Measurements from ENCODE around the gene CYTH1. TPM values are rescaled to one million over a fixed set of nuclear protein-coding genes. Genes with fewer than 3 reads are reported as not detected.

Gene CYTH1
- total and polyA plus RNA-seq, 2 experiments from 2014 or later, result 10.4 to 11.7 TPM

- Histone ChIP-seq H4K20me1 (ENCODE audit: insufficient read depth) (no peaks in the 10 kb centered on the region), H3K36me3 (ENCODE audit: low read depth) (peaks cover 45% of the 10 kb centered on the region), H3K27ac (peak overlapping the region; percentile 44), H3K27me3 (replicated peaks; ENCODE audit: insufficient read depth) (no peaks in the 10 kb centered on the region), H3K79me2 (ENCODE audit: insufficient read depth) (peaks cover 80% of the 10 kb centered on the region), H2AFZ (no peak overlapping the region), H3K9me2 (ENCODE audit: insufficient read depth) (no peaks in the 10 kb centered on the region), H3K4me1 (ENCODE audit: insufficient read depth) (peaks cover 20% of the 10 kb centered on the region), H3K4me2 (ENCODE audit: unreplicated experiment) (no peak overlapping the region), H3K9ac (peak overlapping the region; percentile 15; the same call in 1 of the 2 replicates), H3K9me3 (ENCODE audit: low read depth) (no peaks in the 10 kb centered on the region), H3K4me3 (no peak overlapping the region), H3F3A (ENCODE audit: insufficient read depth) (peaks cover 25% of the 10 kb centered on the region)
- TF ChIP-seq EZH2phosphoT487 (IDR thresholded peaks at IDR 0.05; ENCODE audit: insufficient read depth, low read depth) (no peak), EZH2 (IDR thresholded peaks at IDR 0.05; ENCODE audit: insufficient read depth, poor library complexity, severe bottlenecking) (no peak)
- DNase-seq, result peak; percentile 30
- in situ Hi-C loops (cut with MboI), result no loop called here
- WGBS, 2 experiments (ENCODE audit: low coverage in 1 of 2, low lambda C conversion rate in 2 of 2, missing lambda C conversion rate in 2 of 2), result 87 to 89% methylated on average over 5 of the region's 5 CpGs
Measured at GRCh38 chr17:78826421-78826820, 44.3 kb upstream of the CYTH1 start.

DNA sequence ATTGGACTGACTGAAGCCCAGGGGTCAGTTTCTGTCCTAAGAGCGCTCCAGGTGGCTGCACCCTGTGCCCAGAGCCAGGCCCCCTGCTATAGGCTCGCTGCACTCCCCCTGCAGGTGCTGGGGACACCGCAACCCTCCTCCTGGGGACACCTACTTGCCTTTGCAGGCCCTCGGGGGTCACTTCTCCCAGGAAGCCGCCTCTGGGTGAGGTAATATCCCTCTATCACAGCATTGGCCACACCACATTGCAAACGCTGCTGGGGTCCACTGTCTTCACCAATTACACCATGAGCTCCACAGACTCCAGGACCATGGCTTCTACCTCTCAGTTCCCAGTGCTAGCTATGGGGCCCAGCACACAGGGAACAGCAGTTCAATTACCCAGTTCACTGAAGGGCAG, 43.6 kb upstream of the CYTH1 start:
- H3F3A ChIP-seq (ENCODE audit: insufficient read depth), result peaks cover 25% of the 10 kb centered on the region
- no peaks in the 10 kb centered on the region for H3K27me3 ChIP-seq (replicated peaks; ENCODE audit: insufficient read depth)
- no peaks in the 10 kb centered on the region for H4K20me1 ChIP-seq (ENCODE audit: insufficient read depth)
- no peak overlapping the region for H3K4me2 ChIP-seq (ENCODE audit: unreplicated experiment)
- DNase-seq, result no peak
- H3K9me2 ChIP-seq (ENCODE audit: insufficient read depth), result no peaks in the 10 kb centered on the region
- in situ Hi-C loops (cut with MboI), result no loop called here
- H3K79me2 ChIP-seq (ENCODE audit: insufficient read depth), result peaks cover 73% of the 10 kb centered on the region
- H3K36me3 ChIP-seq (ENCODE audit: low read depth), result peaks cover 44% of the 10 kb centered on the region
- no peak for TF ChIP-seq EZH2phosphoT487 (IDR thresholded peaks at IDR 0.05; ENCODE audit: insufficient read depth, low read depth)
- TF ChIP-seq EZH2 (IDR thresholded peaks at IDR 0.05; ENCODE audit: insufficient read depth, poor library complexity, severe bottlenecking), result no peak
- no peak overlapping the region for H3K4me3 ChIP-seq
- H3K4me1 ChIP-seq (ENCODE audit: insufficient read depth), result peaks cover 20% of the 10 kb centered on the region
- peak overlapping the region; percentile 44 for H3K27ac ChIP-seq
- WGBS, 2 experiments (ENCODE audit: low coverage in 1 of 2, low lambda C conversion rate in 2 of 2, missing lambda C conversion rate in 2 of 2), result 96 to 99% methylated on average over 6 of the region's 6 CpGs
- no peak overlapping the region for H3K9ac ChIP-seq
- no peak overlapping the region for H2AFZ ChIP-seq
- no peaks in the 10 kb centered on the region for H3K9me3 ChIP-seq (ENCODE audit: low read depth)

DNA sequence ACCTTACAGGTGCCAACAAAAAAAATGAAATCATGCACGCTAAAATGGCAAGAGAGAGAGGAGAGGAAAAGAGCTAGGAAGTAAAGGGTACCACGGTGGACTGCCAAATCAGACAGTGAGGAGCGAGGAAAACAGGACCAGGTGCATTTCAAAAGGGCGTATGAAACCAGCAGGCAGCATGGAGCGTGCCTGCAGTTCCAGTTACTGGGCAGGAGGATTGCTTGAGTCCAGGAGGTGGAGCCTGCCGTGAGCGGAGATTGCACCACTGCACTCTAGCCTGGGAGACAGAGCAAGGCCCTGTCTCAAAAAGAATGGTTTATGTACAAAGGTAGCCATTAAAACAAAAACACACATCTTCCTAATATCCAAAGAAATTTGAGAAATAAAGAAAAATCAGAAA, 42.2 kb upstream of the CYTH1 start:
- Histone ChIP-seq H3K4me1 (ENCODE audit: insufficient read depth) (peaks cover 20% of the 10 kb centered on the region), H3K9me2 (ENCODE audit: insufficient read depth) (no peaks in the 10 kb centered on the region), H3K4me3 (no peak overlapping the region), H3K79me2 (ENCODE audit: insufficient read depth) (peaks cover 62% of the 10 kb centered on the region), H3K27ac (peak overlapping the region; percentile 83; the same call in 1 of the 2 replicates), H3K4me2 (ENCODE audit: unreplicated experiment) (no peak overlapping the region), H3K36me3 (ENCODE audit: low read depth) (peaks cover 41% of the 10 kb centered on the region), H2AFZ (no peak overlapping the region), H3K9me3 (ENCODE audit: low read depth) (no peaks in the 10 kb centered on the region), H3K27me3 (replicated peaks; ENCODE audit: insufficient read depth) (no peaks in the 10 kb centered on the region), H4K20me1 (ENCODE audit: insufficient read depth) (no peaks in the 10 kb centered on the region), H3K9ac (no peak overlapping the region), H3F3A (ENCODE audit: insufficient read depth) (peaks cover 25% of the 10 kb centered on the region)
- in situ Hi-C loops (cut with MboI), result no loop called here
- 89 to 91% methylated on average over 7 of the region's 7 CpGs for WGBS, 2 experiments (ENCODE audit: low coverage in 1 of 2, low lambda C conversion rate in 2 of 2, missing lambda C conversion rate in 2 of 2)
- DNase-seq, result no peak
- TF ChIP-seq EZH2 (IDR thresholded peaks at IDR 0.05; ENCODE audit: insufficient read depth, poor library complexity, severe bottlenecking), result no peak
- no peak for TF ChIP-seq EZH2phosphoT487 (IDR thresholded peaks at IDR 0.05; ENCODE audit: insufficient read depth, low read depth)

DNA sequence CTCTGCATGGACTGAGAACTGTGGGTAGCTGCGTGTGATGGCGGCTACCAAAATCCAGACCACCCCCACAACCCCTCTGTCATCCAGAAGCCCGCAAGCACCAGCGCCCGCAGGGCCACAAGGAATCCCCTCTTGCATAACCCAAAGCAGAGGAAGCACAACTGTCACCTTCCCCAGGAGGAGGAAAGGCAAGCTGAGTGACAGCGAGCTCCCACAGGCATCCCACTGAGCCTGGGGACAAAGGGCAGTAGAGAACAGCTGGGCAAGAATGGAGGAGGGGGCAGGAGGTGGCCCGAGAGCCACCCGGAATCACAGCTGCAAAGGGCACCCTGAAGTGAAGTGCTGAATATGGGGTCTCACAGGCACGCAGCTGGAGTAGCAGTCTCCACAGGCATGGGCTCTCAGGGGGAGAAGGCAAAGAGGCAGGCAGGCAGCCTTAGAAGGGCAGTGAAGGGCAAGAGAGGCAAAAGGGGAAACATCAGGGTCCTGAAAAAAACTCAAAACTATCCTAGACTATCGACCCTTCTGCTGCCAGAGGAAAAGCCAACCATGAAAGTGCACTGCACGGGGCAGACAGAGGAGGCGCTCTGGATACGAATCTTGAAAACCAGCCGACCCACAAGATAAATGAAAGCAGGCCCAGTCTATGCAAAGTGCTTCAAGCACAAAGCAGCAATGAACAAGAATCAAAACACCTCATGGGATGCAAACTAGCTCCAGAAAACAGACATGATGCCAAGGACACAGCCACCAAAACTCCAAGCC, 41.4 kb upstream of the CYTH1 start:
- H2AFZ ChIP-seq, result no peak overlapping the region
- H3K4me1 ChIP-seq (ENCODE audit: insufficient read depth), result peaks cover 20% of the 10 kb centered on the region
- no peaks in the 10 kb centered on the region for H3K9me3 ChIP-seq (ENCODE audit: low read depth)
- no peaks in the 10 kb centered on the region for H4K20me1 ChIP-seq (ENCODE audit: insufficient read depth)
- H3K4me3 ChIP-seq, result no peak overlapping the region
- peak overlapping the region; percentile 47 for H3K9ac ChIP-seq
- H3F3A ChIP-seq (ENCODE audit: insufficient read depth), result peaks cover 25% of the 10 kb centered on the region
- H3K4me2 ChIP-seq (ENCODE audit: unreplicated experiment), result peak overlapping the region; percentile 56
- DNase-seq, result no peak
- H3K9me2 ChIP-seq (ENCODE audit: insufficient read depth), result no peaks in the 10 kb centered on the region
- H3K27me3 ChIP-seq (replicated peaks; ENCODE audit: insufficient read depth), result no peaks in the 10 kb centered on the region
- peaks cover 62% of the 10 kb centered on the region for H3K79me2 ChIP-seq (ENCODE audit: insufficient read depth)
- peak overlapping the region; percentile 83 for H3K27ac ChIP-seq
- in situ Hi-C loops (cut with MboI), result no loop called here
- TF ChIP-seq EZH2phosphoT487 (IDR thresholded peaks at IDR 0.05; ENCODE audit: insufficient read depth, low read depth), result no peak
- TF ChIP-seq EZH2 (IDR thresholded peaks at IDR 0.05; ENCODE audit: insufficient read depth, poor library complexity, severe bottlenecking), result no peak
- peaks cover 41% of the 10 kb centered on the region for H3K36me3 ChIP-seq (ENCODE audit: low read depth)
- 90 to 92% methylated on average over 14 of the region's 14 CpGs for WGBS, 2 experiments (ENCODE audit: low coverage in 1 of 2, low lambda C conversion rate in 2 of 2, missing lambda C conversion rate in 2 of 2)

All from GM23248 (cell line).